ENCODE data around the gene ACTMAP. TPM values are rescaled to one million over a fixed set of nuclear protein-coding genes. Genes with fewer than 3 reads are reported as not detected.

The ACTMAP gene
- total and polyA plus RNA-seq, 2 of the 13 experiments (the other 11 are each of a cell fraction or from before 2014, with no cell fraction given) = 2.2 to 7.9 TPM

- no peak for TF ChIP-seq MLXIP (CRISPR knock-in tag; IDR thresholded peaks at IDR 0.05; ENCODE audit: borderline replicate concordance)
- TF ChIP-seq ZNF878 (CRISPR knock-in tag; IDR thresholded peaks at IDR 0.05) = 0 out of 2 replicates have a peak, but pooled peaks have one; percentile 2
- TF ChIP-seq ZNF792 (CRISPR knock-in tag; IDR thresholded peaks at IDR 0.05) = no peak
- no peak for TF ChIP-seq RBAK (CRISPR knock-in tag; IDR thresholded peaks at IDR 0.05)
- TF ChIP-seq ZNF160 (CRISPR knock-in tag; IDR thresholded peaks at IDR 0.05) = no peak
- TF ChIP-seq NFATC3 (CRISPR knock-in tag; IDR thresholded peaks at IDR 0.05) = no peak
- TF ChIP-seq ZNF737 (CRISPR knock-in tag; IDR thresholded peaks at IDR 0.05; ENCODE audit: borderline replicate concordance) = no peak
- no peak for TF ChIP-seq ZNF251 (CRISPR knock-in tag; IDR thresholded peaks at IDR 0.05)
- TF ChIP-seq, protein P1, sequence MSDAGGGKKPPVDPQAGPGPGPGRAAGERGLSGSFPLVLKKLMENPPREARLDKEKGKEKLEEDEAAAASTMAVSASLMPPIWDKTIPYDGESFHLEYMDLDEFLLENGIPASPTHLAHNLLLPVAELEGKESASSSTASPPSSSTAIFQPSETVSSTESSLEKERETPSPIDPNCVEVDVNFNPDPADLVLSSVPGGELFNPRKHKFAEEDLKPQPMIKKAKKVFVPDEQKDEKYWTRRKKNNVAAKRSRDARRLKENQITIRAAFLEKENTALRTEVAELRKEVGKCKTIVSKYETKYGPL (CRISPR knock-in tag; IDR thresholded peaks at IDR 0.05) = no peak
- no peak for TF ChIP-seq ZNF441 (CRISPR knock-in tag; IDR thresholded peaks at IDR 0.05; ENCODE audit: borderline replicate concordance)
- TF ChIP-seq HOXA3 (CRISPR knock-in tag; IDR thresholded peaks at IDR 0.05) = 0 out of 2 replicates have a peak, but pooled peaks have one; percentile 7
- no peak for TF ChIP-seq KLF12 (CRISPR knock-in tag; IDR thresholded peaks at IDR 0.05; ENCODE audit: borderline replicate concordance)
- TF ChIP-seq, protein P2, sequence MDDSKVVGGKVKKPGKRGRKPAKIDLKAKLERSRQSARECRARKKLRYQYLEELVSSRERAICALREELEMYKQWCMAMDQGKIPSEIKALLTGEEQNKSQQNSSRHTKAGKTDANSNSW (CRISPR knock-in tag; IDR thresholded peaks at IDR 0.05; ENCODE audit: borderline replicate concordance) = no peak
- no peak for TF ChIP-seq RFX1 (IDR thresholded peaks at IDR 0.05)
- TF ChIP-seq, protein P3, sequence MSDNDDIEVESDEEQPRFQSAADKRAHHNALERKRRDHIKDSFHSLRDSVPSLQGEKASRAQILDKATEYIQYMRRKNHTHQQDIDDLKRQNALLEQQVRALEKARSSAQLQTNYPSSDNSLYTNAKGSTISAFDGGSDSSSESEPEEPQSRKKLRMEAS (IDR thresholded peaks at IDR 0.05) = no peak
- TF ChIP-seq CREB3 (CRISPR knock-in tag; IDR thresholded peaks at IDR 0.05) = no peak
- TF ChIP-seq, protein P4, sequence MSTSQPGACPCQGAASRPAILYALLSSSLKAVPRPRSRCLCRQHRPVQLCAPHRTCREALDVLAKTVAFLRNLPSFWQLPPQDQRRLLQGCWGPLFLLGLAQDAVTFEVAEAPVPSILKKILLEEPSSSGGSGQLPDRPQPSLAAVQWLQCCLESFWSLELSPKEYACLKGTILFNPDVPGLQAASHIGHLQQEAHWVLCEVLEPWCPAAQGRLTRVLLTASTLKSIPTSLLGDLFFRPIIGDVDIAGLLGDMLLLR (CRISPR knock-in tag; IDR thresholded peaks at IDR 0.05) = no peak
- TF ChIP-seq, protein P5, sequence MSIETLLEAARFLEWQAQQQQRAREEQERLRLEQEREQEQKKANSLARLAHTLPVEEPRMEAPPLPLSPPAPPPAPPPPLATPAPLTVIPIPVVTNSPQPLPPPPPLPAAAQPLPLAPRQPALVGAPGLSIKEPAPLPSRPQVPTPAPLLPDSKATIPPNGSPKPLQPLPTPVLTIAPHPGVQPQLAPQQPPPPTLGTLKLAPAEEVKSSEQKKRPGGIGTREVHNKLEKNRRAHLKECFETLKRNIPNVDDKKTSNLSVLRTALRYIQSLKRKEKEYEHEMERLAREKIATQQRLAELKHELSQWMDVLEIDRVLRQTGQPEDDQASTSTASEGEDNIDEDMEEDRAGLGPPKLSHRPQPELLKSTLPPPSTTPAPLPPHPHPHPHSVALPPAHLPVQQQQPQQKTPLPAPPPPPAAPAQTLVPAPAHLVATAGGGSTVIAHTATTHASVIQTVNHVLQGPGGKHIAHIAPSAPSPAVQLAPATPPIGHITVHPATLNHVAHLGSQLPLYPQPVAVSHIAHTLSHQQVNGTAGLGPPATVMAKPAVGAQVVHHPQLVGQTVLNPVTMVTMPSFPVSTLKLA (IDR thresholded peaks at IDR 0.05) = no peak
- TF ChIP-seq RBM22 (optimal IDR thresholded peaks at IDR 0.05; ENCODE audit: low read length) = no peak
- no peak for TF ChIP-seq CBX5 (CRISPR knock-in tag; IDR thresholded peaks at IDR 0.05; ENCODE audit: borderline replicate concordance)
- TF ChIP-seq GFI1 (CRISPR knock-in tag; IDR thresholded peaks at IDR 0.05; ENCODE audit: borderline replicate concordance) = no peak
Observed at GRCh38 chr19:40744554-40745401, 5.5 kb downstream of the ACTMAP start (continued).
